ENCODE data around the gene KNCN. TPM values are rescaled to one million over a fixed set of nuclear protein-coding genes. Genes with fewer than 3 reads are reported as not detected.

Gene KNCN
- polyA plus RNA-seq, 1 donor from 2014 or later: not detected

- Histone ChIP-seq H3K4me3 (ENCODE audit: low read length) (no peak overlapping the region), H3K79me2 (replicated peaks; ENCODE audit: insufficient read depth, low read length) (no peaks in the 10 kb centered on the region), H3K9me3 (ENCODE audit: low read length) (no peaks in the 10 kb centered on the region), H3K27me3 (ENCODE audit: insufficient read depth, low read depth, low read length) (no peaks in the 10 kb centered on the region), H3F3A (ENCODE audit: insufficient read depth, low read length, poor library complexity, severe bottlenecking) (no peaks in the 10 kb centered on the region), H3K4me2 (ENCODE audit: low read length) (no peak overlapping the region), H3K9me2 (ENCODE audit: insufficient read depth, low read length) (no peaks in the 10 kb centered on the region), H3K9ac (ENCODE audit: low read length) (no peak overlapping the region), H3K36me3 (ENCODE audit: insufficient read depth, low read length) (no peaks in the 10 kb centered on the region), H4K20me1 (ENCODE audit: insufficient read depth) (no peaks in the 10 kb centered on the region), H3K27ac (ENCODE audit: low read length) (no peak overlapping the region), H2AFZ (ENCODE audit: low read depth, low read length) (no peak overlapping the region)
- TF ChIP-seq SMC3 (conservative IDR thresholded peaks at IDR 0.05; ENCODE audit: poor library complexity): no peak
- TF ChIP-seq RAD21 (conservative IDR thresholded peaks at IDR 0.05): no peak
- TF ChIP-seq POLR2AphosphoS5 (IDR thresholded peaks at IDR 0.05): no peak
- no peak for TF ChIP-seq TAF1 (IDR thresholded peaks at IDR 0.05; ENCODE audit: low read depth)
- TF ChIP-seq MXI1 (conservative IDR thresholded peaks at IDR 0.05; ENCODE audit: poor library complexity, severe bottlenecking): no peak
- TF ChIP-seq, protein P1, sequence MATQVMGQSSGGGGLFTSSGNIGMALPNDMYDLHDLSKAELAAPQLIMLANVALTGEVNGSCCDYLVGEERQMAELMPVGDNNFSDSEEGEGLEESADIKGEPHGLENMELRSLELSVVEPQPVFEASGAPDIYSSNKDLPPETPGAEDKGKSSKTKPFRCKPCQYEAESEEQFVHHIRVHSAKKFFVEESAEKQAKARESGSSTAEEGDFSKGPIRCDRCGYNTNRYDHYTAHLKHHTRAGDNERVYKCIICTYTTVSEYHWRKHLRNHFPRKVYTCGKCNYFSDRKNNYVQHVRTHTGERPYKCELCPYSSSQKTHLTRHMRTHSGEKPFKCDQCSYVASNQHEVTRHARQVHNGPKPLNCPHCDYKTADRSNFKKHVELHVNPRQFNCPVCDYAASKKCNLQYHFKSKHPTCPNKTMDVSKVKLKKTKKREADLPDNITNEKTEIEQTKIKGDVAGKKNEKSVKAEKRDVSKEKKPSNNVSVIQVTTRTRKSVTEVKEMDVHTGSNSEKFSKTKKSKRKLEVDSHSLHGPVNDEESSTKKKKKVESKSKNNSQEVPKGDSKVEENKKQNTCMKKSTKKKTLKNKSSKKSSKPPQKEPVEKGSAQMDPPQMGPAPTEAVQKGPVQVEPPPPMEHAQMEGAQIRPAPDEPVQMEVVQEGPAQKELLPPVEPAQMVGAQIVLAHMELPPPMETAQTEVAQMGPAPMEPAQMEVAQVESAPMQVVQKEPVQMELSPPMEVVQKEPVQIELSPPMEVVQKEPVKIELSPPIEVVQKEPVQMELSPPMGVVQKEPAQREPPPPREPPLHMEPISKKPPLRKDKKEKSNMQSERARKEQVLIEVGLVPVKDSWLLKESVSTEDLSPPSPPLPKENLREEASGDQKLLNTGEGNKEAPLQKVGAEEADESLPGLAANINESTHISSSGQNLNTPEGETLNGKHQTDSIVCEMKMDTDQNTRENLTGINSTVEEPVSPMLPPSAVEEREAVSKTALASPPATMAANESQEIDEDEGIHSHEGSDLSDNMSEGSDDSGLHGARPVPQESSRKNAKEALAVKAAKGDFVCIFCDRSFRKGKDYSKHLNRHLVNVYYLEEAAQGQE (IDR thresholded peaks at IDR 0.05; ENCODE audit: borderline replicate concordance): no peak
- TF ChIP-seq CTCF (IDR thresholded peaks at IDR 0.05; ENCODE audit: poor library complexity, severe bottlenecking): no peak
- TF ChIP-seq EP300 (conservative IDR thresholded peaks at IDR 0.05; ENCODE audit: poor library complexity, severe bottlenecking): no peak
- no peak for TF ChIP-seq EZH2 (IDR thresholded peaks at IDR 0.05; ENCODE audit: borderline replicate concordance, insufficient read depth, low read length, poor library complexity, severe bottlenecking)
These were observed 23.9 kb upstream of the KNCN start for GRCh38 chr1:46575300-46575699.

GRCh38 chr1:46571691-46572225 lies 20.3 kb upstream of the KNCN start:
- Histone ChIP-seq H3K9me2 (ENCODE audit: insufficient read depth, low read length) (no peaks in the 10 kb centered on the region), H3K36me3 (ENCODE audit: insufficient read depth, low read length) (no peaks in the 10 kb centered on the region), H3F3A (ENCODE audit: insufficient read depth, low read length, poor library complexity, severe bottlenecking) (no peaks in the 10 kb centered on the region), H2AFZ (ENCODE audit: low read depth, low read length) (no peak overlapping the region), H3K4me2 (ENCODE audit: low read length) (no peak overlapping the region), H3K27ac (ENCODE audit: low read length) (no peak overlapping the region), H3K4me3 (ENCODE audit: low read length) (no peak overlapping the region), H3K9ac (ENCODE audit: low read length) (no peak overlapping the region), H3K79me2 (replicated peaks; ENCODE audit: insufficient read depth, low read length) (no peaks in the 10 kb centered on the region), H4K20me1 (ENCODE audit: insufficient read depth) (no peaks in the 10 kb centered on the region), H3K27me3 (ENCODE audit: insufficient read depth, low read depth, low read length) (no peaks in the 10 kb centered on the region), H3K9me3 (ENCODE audit: low read length) (no peaks in the 10 kb centered on the region)
- TF ChIP-seq MXI1 (conservative IDR thresholded peaks at IDR 0.05; ENCODE audit: poor library complexity, severe bottlenecking) (no peak), EZH2 (IDR thresholded peaks at IDR 0.05; ENCODE audit: borderline replicate concordance, insufficient read depth, low read length, poor library complexity, severe bottlenecking) (no peak), CTCF (IDR thresholded peaks at IDR 0.05; ENCODE audit: poor library complexity, severe bottlenecking) (no peak), RAD21 (conservative IDR thresholded peaks at IDR 0.05) (no peak), POLR2AphosphoS5 (IDR thresholded peaks at IDR 0.05) (no peak), SMC3 (conservative IDR thresholded peaks at IDR 0.05; ENCODE audit: poor library complexity) (no peak), TAF1 (IDR thresholded peaks at IDR 0.05; ENCODE audit: low read depth) (no peak), EP300 (conservative IDR thresholded peaks at IDR 0.05; ENCODE audit: poor library complexity, severe bottlenecking) (no peak)
- TF ChIP-seq, protein P1 (IDR thresholded peaks at IDR 0.05; ENCODE audit: borderline replicate concordance): no peak
